AG08396 (cell line): Measurements from ENCODE around the gene SUN1.

Source experiments
- DNase-seq: peaks from one replicate; pipeline ENCODE4 v3.0.0; 2012; ENCODE audit warnings: low spot score, mixed read lengths

Gene SUN1

GRCh38 chr7:891805-892204, 59.5 kb downstream of the SUN1 start:
- DNase-seq, result no peak

- DNase-seq, result no peak
These were observed 60.6 kb downstream of the SUN1 start for GRCh38 chr7:892648-893593.

DNA sequence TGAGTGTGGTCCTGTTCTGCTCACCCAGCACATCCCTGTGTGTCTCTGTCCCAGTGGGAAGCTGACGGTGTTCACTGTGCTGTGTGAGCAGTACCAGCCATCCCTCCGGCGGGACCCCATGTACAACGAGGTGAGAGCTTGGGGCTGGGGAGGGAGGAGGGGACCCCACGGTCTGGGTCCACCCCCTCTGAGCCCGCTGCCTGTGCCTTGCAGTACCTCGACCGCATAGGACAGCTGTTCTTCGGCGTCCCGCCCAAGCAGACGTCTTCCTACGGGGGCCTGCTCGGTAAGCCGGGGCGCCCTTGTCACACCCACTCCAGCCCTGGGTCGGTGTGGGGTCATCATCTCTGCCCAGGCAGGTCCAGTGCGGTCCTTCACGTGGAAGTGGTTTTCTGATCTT, 61.4 kb downstream of the SUN1 start:
- no peak for DNase-seq

GRCh38 chr7:894164-894867, 62.0 kb downstream of the SUN1 start:
- no peak for DNase-seq

DNA sequence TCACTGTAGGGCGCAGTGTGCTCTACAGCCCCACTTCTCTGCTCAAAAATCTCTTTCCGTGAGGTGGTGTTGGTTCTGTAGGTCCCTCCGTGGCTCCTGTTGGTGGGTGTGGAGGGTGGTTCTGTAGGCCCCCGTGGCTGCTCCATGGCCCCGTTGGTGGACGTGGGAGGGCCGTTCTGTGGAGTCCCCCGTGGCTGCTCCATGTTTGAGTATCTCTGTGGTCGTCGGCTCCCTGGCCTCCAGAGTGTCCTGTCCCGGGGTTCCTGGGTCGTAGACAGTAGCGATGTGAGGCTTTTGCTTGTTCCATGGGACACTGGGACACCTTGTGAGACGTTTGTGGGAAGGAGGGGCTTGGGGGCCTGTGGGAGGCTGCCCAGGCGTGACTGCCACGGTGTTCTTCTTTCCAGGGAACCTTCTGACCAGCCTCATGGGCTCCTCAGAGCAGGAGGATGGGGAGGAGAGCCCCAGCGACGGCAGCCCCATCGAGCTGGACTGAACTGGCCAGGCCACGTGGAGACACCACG, 62.7 kb downstream of the SUN1 start:
- DNase-seq, result no peak

DNA sequence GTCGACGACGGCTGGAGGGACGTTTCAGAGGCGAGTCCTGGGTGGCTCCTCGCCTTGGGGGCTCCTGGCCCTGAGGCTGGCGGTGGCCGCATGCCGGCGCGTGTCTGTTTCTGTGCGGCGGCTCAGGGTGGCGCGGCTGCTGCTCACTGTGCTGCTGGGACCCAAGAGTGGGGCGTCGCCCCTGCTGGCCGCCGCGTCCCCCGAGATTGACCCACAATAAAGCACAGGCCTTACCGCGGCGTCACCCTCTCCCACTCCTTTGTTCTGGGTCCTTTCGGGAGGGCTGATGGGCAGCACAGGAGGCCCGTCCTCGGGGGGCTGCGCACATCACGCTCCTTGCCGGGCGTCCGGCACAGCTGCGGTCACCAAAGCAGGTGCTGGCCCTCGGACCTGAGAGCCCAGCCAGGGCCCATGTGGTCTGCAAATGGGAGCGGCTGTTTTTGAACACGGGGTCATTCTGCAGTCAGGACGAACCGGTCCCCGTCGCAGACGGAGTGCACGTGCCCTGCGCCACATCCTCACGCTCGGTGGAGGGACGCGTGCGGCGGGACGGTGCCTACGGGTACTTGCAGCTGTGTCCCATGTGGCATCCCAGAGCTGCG, 63.3 kb downstream of the SUN1 start:
- no peak for DNase-seq

GRCh38 chr7:896346-897075, 64.2 kb downstream of the SUN1 start:
- no peak for DNase-seq

DNA sequence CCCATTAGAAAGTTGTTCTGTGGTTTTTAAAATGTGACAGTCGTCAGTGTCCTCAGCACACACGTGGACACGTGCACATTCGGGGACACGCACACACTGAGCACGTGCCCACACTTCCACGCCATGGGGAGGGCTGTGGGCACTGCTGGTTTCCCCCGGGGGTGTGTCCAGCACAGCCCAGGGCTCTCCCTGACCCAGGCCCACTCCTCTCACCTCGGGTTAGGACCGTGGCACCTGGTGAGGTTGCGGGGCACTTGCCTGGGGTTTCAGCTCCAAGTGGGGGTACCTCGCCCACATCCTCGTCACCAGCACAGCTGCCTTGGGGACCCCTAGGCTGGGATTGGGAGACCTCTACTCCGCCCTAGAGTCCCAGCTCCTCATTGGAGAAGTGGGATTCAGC, 64.8 kb downstream of the SUN1 start:
- no peak for DNase-seq

DNA sequence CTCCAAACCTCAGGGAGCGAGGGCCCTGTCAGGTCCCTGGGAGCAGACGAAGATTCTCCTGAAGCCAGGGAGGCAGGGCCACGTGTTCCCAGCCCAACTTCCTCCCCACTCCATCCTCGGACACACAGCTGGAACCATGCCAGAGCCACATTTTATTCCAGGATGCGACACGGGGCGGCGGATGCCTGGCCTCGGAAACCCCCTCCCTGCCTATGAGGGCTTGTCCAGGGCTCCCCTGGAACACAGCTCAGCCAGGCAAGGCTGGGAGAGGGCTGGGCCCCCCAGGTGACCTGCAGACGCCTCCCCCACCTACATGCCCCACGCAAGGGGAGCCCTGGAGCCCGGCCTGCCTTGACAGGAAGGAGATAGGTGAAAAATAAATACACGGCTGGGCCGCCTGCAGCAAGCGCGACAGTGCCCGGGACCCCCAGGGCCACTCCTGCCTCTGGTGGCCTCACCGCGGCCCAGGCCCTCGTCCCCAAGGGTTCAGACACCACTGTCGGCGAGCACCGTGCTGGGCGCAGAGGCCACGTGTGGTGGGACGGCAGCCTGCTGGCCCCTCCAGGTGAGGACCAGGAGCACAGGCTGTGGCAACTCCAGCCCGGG, 65.6 kb downstream of the SUN1 start:
- no peak for DNase-seq

GRCh38 chr7:898460-898854, 66.2 kb downstream of the SUN1 start:
- no peak for DNase-seq

DNA sequence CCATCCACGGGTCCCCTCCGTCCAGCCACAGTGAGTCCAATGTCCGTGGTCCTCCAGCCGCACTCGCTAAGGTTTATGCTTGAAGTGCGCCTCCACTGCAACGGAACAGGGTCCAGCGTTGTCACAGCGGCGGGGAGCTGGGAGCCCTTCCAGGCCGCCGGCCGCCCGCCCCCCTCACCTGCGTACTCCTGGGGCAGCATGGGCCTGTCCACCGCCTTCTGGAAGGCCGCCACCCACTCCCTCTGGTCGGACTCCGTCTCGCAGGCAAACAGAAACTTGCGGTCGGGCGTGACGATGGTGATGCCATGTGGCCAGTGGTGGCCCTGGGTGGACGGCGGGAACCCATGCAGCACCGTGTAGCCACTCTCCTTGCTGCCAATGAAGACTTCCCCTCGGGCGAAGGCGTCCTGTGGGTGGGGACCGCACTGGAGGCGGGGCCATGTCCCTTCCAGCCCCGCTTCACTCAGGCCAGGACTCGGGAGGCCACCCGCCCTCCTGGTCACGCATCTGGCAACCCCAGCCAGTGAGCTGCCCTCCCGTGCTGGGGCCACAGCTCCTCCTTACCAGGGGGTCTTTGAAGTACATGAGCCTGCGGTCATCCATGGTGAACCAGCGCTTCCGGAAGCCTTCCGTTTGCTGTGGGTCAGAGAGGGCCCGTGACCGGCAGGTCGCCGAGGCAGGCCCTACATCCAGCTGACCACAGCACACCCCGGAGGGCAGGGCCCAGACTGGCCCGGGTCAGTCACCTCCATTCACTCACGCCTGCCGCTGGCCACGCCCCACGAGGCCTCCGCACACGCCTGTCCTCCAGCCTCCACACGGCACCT, 66.8 kb downstream of the SUN1 start:
- DNase-seq, result no peak

DNA sequence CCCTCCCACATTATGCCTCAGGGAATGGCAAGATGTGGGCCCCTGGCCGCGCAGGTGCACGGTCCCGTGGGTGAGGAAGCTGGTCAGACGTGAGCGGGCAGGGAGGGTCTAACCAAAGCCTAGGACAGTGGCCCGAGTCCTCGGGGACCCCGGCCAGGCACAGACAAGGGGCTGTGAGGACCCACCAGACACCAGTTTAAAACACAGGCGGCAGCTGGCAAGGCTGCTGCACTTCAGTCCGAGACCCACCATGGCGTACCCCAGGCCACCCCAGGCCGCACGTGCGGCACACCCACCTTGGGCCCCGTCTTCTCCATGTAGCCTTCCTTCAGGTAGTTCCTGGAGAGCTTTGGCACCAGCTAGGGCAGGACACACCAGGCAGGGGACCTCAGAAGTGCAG, 67.5 kb downstream of the SUN1 start:
- no peak for DNase-seq

GRCh38 chr7:900331-901040, 68.2 kb downstream of the SUN1 start:
- DNase-seq, result no peak

DNA sequence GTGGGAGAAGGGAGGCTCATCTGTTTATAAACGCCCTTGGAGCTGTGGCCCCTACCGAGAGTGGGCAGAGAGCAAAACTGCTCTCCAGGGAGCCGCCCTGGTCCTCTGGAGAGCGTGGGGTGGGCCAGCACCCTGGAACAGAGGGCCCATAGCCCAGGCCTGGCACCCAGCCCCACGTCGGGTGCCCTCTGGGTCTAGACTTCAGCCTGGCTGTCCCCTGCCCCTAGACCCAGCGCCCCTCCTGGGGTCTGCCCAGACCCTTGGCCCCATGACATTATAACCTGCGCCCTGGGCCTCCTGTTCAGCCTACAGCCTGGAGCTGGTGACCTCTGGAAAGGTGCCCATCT, 68.7 kb downstream of the SUN1 start:
- no peak for DNase-seq

GRCh38 chr7:901388-902154, 69.3 kb downstream of the SUN1 start:
- peak; percentile 99 for DNase-seq

DNA sequence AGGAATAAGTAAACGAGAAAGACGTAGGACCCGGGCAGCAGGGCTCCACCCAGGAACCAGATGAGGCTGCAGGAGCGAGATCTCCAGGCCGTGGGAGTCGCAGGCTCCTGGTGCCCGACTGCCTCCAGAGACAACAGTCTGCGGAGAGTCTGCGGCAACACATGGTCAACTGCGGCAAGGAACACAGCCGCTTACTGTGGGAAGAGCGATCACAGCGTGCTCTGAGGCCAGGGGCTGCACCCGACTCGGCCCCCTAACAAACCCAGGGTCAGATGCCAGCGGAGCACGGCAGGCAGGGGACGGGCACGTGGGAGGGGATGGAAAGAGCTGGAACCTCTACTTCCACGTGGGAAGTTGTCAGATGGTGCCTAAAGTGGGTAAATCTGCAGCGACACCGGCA, 70.7 kb downstream of the SUN1 start:
- no peak for DNase-seq

DNA sequence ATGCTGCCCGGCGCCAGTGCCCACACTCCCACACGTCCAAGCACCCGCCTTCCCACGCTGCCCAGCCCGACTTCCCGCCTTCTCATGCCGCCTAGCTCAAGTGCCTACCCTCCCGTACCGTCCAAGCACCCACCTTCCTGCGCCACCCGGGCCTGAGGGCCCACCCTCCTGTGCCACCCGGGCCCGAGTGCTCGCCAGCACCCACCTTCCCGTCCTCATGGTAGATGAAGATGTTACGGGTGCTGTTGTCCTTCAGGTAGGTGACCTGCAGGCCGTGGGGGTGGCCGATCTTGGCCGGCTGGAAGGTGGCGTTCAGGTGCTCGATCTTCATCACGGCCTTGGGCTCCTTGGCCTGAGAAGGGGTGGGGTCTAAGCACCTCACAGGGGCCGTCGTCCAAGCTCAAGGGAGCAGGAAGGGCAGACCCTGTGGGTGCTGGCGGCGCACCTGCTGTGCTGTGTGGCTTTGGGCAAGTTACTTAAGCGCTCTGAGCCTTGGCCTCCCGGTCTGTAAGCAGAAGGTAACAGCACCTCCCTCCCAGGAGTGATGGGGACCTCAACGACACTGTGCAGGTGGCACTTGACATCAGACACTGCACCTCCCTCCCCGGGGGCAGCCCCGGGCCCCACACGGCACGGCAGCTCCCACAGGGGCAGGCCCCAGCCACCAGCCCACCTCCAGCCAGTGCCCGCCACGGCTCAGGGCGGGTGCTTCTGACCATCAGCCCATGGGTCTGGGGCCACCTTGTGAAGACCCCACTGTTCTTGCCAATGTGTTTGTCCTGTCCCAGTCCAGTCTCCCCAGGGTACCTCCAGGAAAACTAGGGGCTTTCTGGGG, 71.9 kb downstream of the SUN1 start:
- DNase-seq, result no peak

GRCh38 chr7:904847-905246, 72.6 kb downstream of the SUN1 start:
- DNase-seq, result peak; percentile 73

- DNase-seq, result no peak
These were observed 74.5 kb downstream of the SUN1 start for GRCh38 chr7:906776-907157.
